Calu3 (cell line): ENCODE measurements around the gene MED12L. TPM values are rescaled to one million over a fixed set of nuclear protein-coding genes. Genes with fewer than 3 reads are reported as not detected.
"Not testable (repeated sequence)": the region's sequence is repeated elsewhere in the genome, so short reads cannot be mapped to it uniquely, and the experiment has no call there.

Experiments
- BruUV-seq: library from RNA; stranded (reverse); fragments of 400-500 nt; replicated peaks from 2 replicates; lab custom pipeline; 2021; lab: Mats Ljungman, UMichigan
- CTCF ChIA-PET: fragments of 300-600 bp; sonication (Branson Sonifier 250); formaldehyde crosslinking; loops from one replicate; lab custom pipeline; 2022; ENCODE audit warnings: antibody characterized with exemption; lab: Charles Lee
- DNase-seq: peaks from one replicate; pipeline ENCODE4 v3.0.0; 2022
- H3K27ac Mint-ChIP-seq: one replicate; pipeline ENCODE4 v1.8.0; 2022; ENCODE audit warnings: mixed read lengths; ENCODE audit not compliant: unreplicated experiment
- H3K27me3 Mint-ChIP-seq: one replicate; pipeline ENCODE4 v1.8.0; 2022; ENCODE audit warnings: mixed read lengths; ENCODE audit not compliant: unreplicated experiment
- H3K36me3 Mint-ChIP-seq: one replicate; pipeline ENCODE4 v1.8.0; 2022; ENCODE audit warnings: mild to moderate bottlenecking, moderate library complexity, mixed read lengths; ENCODE audit not compliant: insufficient read depth, unreplicated experiment
- H3K4me1 Mint-ChIP-seq: one replicate; pipeline ENCODE4 v1.8.0; 2022; ENCODE audit warnings: mild to moderate bottlenecking, low read depth, mixed read lengths; ENCODE audit not compliant: unreplicated experiment
- H3K4me3 Mint-ChIP-seq: one replicate; pipeline ENCODE4 v1.8.0; 2022; ENCODE audit warnings: mild to moderate bottlenecking, low read depth, moderate library complexity, mixed read lengths; ENCODE audit not compliant: unreplicated experiment
- H3K9me3 Mint-ChIP-seq: one replicate; pipeline ENCODE4 v1.8.0; 2022; ENCODE audit warnings: low read depth, mixed read lengths; ENCODE audit not compliant: unreplicated experiment
- intact Hi-C: fragments of 100-400 bp; cut with micrococcal nuclease; formaldehyde crosslinking; loops from one replicate; pipeline ENCODE4 v1.10.0; 2022; ENCODE audit not compliant: unreplicated experiment
- total RNA-seq: library from RNA; stranded (reverse); gene quantifications from 2 replicates; pipeline ENCODE4 v1.2.3, GENCODE V29; 2022
- TF ChIP-seq, protein P1 (sequence below): fragments of 200-600 bp; IDR thresholded peaks from one replicate; pipeline ENCODE4 v1.8.0; 2022; ENCODE audit warnings: antibody characterized with exemption; ENCODE audit not compliant: unreplicated experiment

Gene MED12L
- total RNA-seq, 1 experiment from 2014 or later: 4.6 TPM

- intact Hi-C loops: loop anchor here (5.0 to 10.0 kb wide), 5 partner anchors 139 to 1246 kb away; no protein-coding TSS in a partner anchor
- no peak overlapping the region for H3K27ac Mint-ChIP-seq
Measured at GRCh38 chr3:151228666-151229040, 143.2 kb downstream of the MED12L start.

DNA sequence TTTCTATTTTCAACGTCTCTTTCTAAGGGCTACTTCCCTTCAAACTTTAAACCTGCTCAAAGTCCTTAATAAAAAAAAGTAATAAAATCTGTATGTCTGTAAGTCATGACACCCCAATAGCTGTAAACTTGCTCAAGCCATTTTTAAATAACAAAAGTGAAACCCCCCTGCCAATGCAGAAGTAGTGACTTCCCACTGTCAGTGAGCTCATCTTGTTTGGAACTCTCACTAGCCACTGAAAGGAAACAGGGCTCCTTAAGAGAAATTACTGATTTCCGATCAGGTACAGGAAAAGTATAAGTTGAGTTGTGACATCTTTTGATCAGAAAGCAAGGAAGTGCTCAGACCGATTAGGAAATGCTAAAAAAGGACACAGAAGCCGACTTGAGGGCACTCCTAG lies 145.2 kb downstream of the MED12L start:
- no peak for DNase-seq
- Mint-ChIP-seq H3K27me3 (no peaks in the 10 kb centered on the region), H3K4me1 (peaks cover 23% of the 10 kb centered on the region), H3K36me3 (no peaks in the 10 kb centered on the region), H3K27ac (no peak overlapping the region), H3K4me3 (no peak overlapping the region), H3K9me3 (no peaks in the 10 kb centered on the region)
- BruUV-seq: no TSS peak
- intact Hi-C loops: no loop called here
- CTCF ChIA-PET: interaction anchor here (0.8 kb wide), 1 partner anchor 615 kb away, joined by 4 read pairs; no protein-coding TSS in a partner anchor
- TF ChIP-seq, protein P1, sequence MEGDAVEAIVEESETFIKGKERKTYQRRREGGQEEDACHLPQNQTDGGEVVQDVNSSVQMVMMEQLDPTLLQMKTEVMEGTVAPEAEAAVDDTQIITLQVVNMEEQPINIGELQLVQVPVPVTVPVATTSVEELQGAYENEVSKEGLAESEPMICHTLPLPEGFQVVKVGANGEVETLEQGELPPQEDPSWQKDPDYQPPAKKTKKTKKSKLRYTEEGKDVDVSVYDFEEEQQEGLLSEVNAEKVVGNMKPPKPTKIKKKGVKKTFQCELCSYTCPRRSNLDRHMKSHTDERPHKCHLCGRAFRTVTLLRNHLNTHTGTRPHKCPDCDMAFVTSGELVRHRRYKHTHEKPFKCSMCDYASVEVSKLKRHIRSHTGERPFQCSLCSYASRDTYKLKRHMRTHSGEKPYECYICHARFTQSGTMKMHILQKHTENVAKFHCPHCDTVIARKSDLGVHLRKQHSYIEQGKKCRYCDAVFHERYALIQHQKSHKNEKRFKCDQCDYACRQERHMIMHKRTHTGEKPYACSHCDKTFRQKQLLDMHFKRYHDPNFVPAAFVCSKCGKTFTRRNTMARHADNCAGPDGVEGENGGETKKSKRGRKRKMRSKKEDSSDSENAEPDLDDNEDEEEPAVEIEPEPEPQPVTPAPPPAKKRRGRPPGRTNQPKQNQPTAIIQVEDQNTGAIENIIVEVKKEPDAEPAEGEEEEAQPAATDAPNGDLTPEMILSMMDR: no peak

More at GRCh38 chr3:151228666-151229040, 143.2 kb downstream of the MED12L start:
- CTCF ChIA-PET: interaction anchor here (0.8 to 1.9 kb wide), 9 partner anchors 9 to 60 kb away, joined by 3 to 7 read pairs (median 3); no protein-coding TSS in a partner anchor
- Mint-ChIP-seq H3K27me3 (no peaks in the 10 kb centered on the region), H3K4me3 (no peak overlapping the region), H3K36me3 (no peaks in the 10 kb centered on the region), H3K4me1 (peaks cover 23% of the 10 kb centered on the region), H3K9me3 (no peaks in the 10 kb centered on the region)
- no peak for DNase-seq
- BruUV-seq: no TSS peak
- TF ChIP-seq, protein P1: no peak

GRCh38 chr3:151232403-151232802 lies 146.9 kb downstream of the MED12L start:
- peaks cover 13% of the 10 kb centered on the region for H3K4me1 Mint-ChIP-seq
- BruUV-seq, CTCF ChIA-PET, H3K4me3 Mint-ChIP-seq, H3K27me3 Mint-ChIP-seq, H3K27ac Mint-ChIP-seq, intact Hi-C loops, DNase-seq, H3K9me3 Mint-ChIP-seq, H3K36me3 Mint-ChIP-seq: not testable (repeated sequence)

GRCh38 chr3:151232991-151233390 lies 147.5 kb downstream of the MED12L start:
- Mint-ChIP-seq H3K27ac (no peak overlapping the region), H3K9me3 (no peaks in the 10 kb centered on the region), H3K4me3 (no peak overlapping the region), H3K27me3 (no peaks in the 10 kb centered on the region), H3K36me3 (no peaks in the 10 kb centered on the region), H3K4me1 (peaks cover 8% of the 10 kb centered on the region)
- BruUV-seq: no TSS peak
- intact Hi-C loops: no loop called here
- TF ChIP-seq, protein P1: no peak
- CTCF ChIA-PET: no interaction called here
- DNase-seq: no peak

DNA sequence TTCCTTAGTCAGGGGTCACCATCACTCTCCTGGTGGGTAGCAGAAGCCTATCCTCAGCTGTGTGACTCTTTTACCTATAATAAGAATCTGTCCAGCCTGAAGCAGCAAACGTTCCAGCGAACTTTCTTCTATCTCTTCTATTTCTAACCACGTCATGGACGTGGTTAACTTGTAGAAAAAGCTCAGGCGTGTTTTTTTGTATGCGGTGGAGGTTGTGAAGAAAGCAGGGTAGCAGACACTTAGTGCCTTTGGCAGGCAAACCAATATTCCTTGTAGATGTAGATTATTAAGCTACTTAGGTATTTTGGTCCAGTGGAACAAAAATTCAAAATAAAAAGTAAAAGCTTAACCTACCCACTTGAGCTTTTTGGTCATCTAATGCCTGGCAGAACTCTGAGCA lies 149.4 kb downstream of the MED12L start:
- CTCF ChIA-PET: interaction anchor here (1.0 kb wide), 1 partner anchor 166 kb away, joined by 3 read pairs; no protein-coding TSS in a partner anchor
- Mint-ChIP-seq H3K9me3 (no peaks in the 10 kb centered on the region), H3K4me3 (no peak overlapping the region), H3K27ac (no peak overlapping the region), H3K27me3 (no peaks in the 10 kb centered on the region), H3K4me1 (no peaks in the 10 kb centered on the region), H3K36me3 (no peaks in the 10 kb centered on the region)
- intact Hi-C loops: no loop called here
- BruUV-seq: no TSS peak
- no peak for DNase-seq
- TF ChIP-seq, protein P1: no peak
